ENCODE measurements around the gene ASB10.

Gene ASB10

GRCh38 chr7:151186640-151187408 lies at the start of gene ASB10:
ASB10 (minus strand) TSS chr7:151187250; CDS start chr7:151187130, 120 bp downstream.
- no peak for DNase-seq (ENCODE audit: low read depth)

GRCh38 chr7:151236406-151236805 lies 49.4 kb upstream of the ASB10 start:
- no peak for DNase-seq (ENCODE audit: low read depth)

GRCh38 chr7:151235091-151235787 lies 48.2 kb upstream of the ASB10 start:
- no peak for DNase-seq (ENCODE audit: low read depth)

- no peak for DNase-seq (ENCODE audit: low read depth)
Observed at GRCh38 chr7:151233804-151234203, 46.8 kb upstream of the ASB10 start.

- DNase-seq (ENCODE audit: low read depth): no peak
Observed at GRCh38 chr7:151232917-151233701, 46.1 kb upstream of the ASB10 start.

- DNase-seq (ENCODE audit: low read depth): peak; percentile 74
Observed at GRCh38 chr7:151232091-151232916, 45.3 kb upstream of the ASB10 start, which contains the start of gene CHPF2. CHPF2 (plus strand) TSS chr7:151232483; CDS start chr7:151234012, 1,529 bp downstream.

GRCh38 chr7:151231080-151231479 lies 44.0 kb upstream of the ASB10 start:
- DNase-seq (ENCODE audit: low read depth): no peak

- no peak for DNase-seq (ENCODE audit: low read depth)
Observed at GRCh38 chr7:151229249-151229648, 42.2 kb upstream of the ASB10 start.

GRCh38 chr7:151228024-151228866 lies 41.2 kb upstream of the ASB10 start:
- no peak for DNase-seq (ENCODE audit: low read depth)

- peak; percentile 88 for DNase-seq (ENCODE audit: low read depth)
Observed at GRCh38 chr7:151226875-151227782, 40.1 kb upstream of the ASB10 start, which contains the start of gene ABCF2. ABCF2 (minus strand) TSS chr7:151227205; CDS start chr7:151226458, 747 bp downstream.

GRCh38 chr7:151226560-151226874 lies 39.5 kb upstream of the ASB10 start:
- no peak for DNase-seq (ENCODE audit: low read depth)

GRCh38 chr7:151225948-151226510 lies 39.0 kb upstream of the ASB10 start:
- no peak for DNase-seq (ENCODE audit: low read depth)

GRCh38 chr7:151223728-151224127 lies 36.7 kb upstream of the ASB10 start:
- no peak for DNase-seq (ENCODE audit: low read depth)

GRCh38 chr7:151218170-151218569 lies 31.1 kb upstream of the ASB10 start:
- DNase-seq (ENCODE audit: low read depth): no peak

- no peak for DNase-seq (ENCODE audit: low read depth)
Observed at GRCh38 chr7:151215396-151215795, 28.3 kb upstream of the ASB10 start.

GRCh38 chr7:151213826-151214225 lies 26.8 kb upstream of the ASB10 start:
- DNase-seq (ENCODE audit: low read depth): no peak

- DNase-seq (ENCODE audit: low read depth): no peak
Observed at GRCh38 chr7:151212626-151213025, 25.6 kb upstream of the ASB10 start.

- no peak for DNase-seq (ENCODE audit: low read depth)
Observed at GRCh38 chr7:151211155-151211772, 24.2 kb upstream of the ASB10 start.
